HG02678 (cell line): ENCODE data around the gene ANGPTL4.
"Not testable (repeated sequence)": the region's sequence is repeated elsewhere in the genome, so short reads cannot be mapped to it uniquely, and the experiment has no call there.

Experiments used
- ATAC-seq: cut with Tn5 transposase; IDR thresholded peaks from one replicate; pipeline ENCODE4 v1.9.1; 2021; ENCODE audit warnings: mild to moderate bottlenecking, moderate library complexity; ENCODE audit not compliant: unreplicated experiment

Gene ANGPTL4

GRCh38 chr19:8363803-8364771 is at the start of gene ANGPTL4:
Gene ANGPTL4 (plus strand): TSS chr19:8364155. CDS start chr19:8364322, 167 bp downstream.
- ATAC-seq = no peak

GRCh38 chr19:8314981-8315640 is 48.8 kb upstream of the ANGPTL4 start:
- ATAC-seq = not testable (repeated sequence)

GRCh38 chr19:8316351-8317125 is 47.4 kb upstream of the ANGPTL4 start:
- no peak for ATAC-seq

GRCh38 chr19:8318835-8319234 is 45.1 kb upstream of the ANGPTL4 start:
- not testable (repeated sequence) for ATAC-seq

- no peak for ATAC-seq
Measured at GRCh38 chr19:8319807-8320520, 44.0 kb upstream of the ANGPTL4 start.

GRCh38 chr19:8320564-8321066 is 43.3 kb upstream of the ANGPTL4 start:
- peak; percentile 10 for ATAC-seq

- ATAC-seq = peak; percentile 90
Measured at GRCh38 chr19:8321067-8321985, 42.6 kb upstream of the ANGPTL4 start, which contains the start of the genes NDUFA7 and RPS28. Gene NDUFA7 (minus strand): TSS chr19:8321375. CDS start chr19:8321358, 17 bp downstream. Gene RPS28 (plus strand): TSS chr19:8321496. CDS start chr19:8321531, 35 bp downstream.

- no peak for ATAC-seq
Measured at GRCh38 chr19:8321986-8322637, 41.8 kb upstream of the ANGPTL4 start.

GRCh38 chr19:8322638-8322997 is 41.3 kb upstream of the ANGPTL4 start:
- no peak for ATAC-seq

- ATAC-seq = no peak
Measured at GRCh38 chr19:8323781-8324185, 40.2 kb upstream of the ANGPTL4 start.

GRCh38 chr19:8324186-8325050 is 39.5 kb upstream of the ANGPTL4 start:
- no peak for ATAC-seq

- no peak for ATAC-seq
Measured at GRCh38 chr19:8325454-8325853, 38.5 kb upstream of the ANGPTL4 start.

- no peak for ATAC-seq
Measured at GRCh38 chr19:8329996-8330395, 34.0 kb upstream of the ANGPTL4 start.

- no peak for ATAC-seq
Measured at GRCh38 chr19:8331263-8331845, 32.6 kb upstream of the ANGPTL4 start.

- no peak for ATAC-seq
Measured at GRCh38 chr19:8332976-8333766, 30.8 kb upstream of the ANGPTL4 start.

- ATAC-seq = no peak
Measured at GRCh38 chr19:8333767-8334457, 30.0 kb upstream of the ANGPTL4 start.
